GM23338 (cell line): ENCODE data around the gene C2orf78. TPM values are rescaled to one million over a fixed set of nuclear protein-coding genes. Genes with fewer than 3 reads are reported as not detected.

Source experiments
- ATAC-seq: fragments of 200-7000 bp; cut with Tn5 transposase; 3 replicates; pipeline ENCODE4 v1.9.1; 2020
- DNase-seq: peaks from one replicate; pipeline ENCODE4 v3.0.0-alpha.2; 2015; ENCODE audit warnings: low spot score
- H2AFZ ChIP-seq: fragments of 200-600 bp; sonication (generic); 2 replicates; pipeline ENCODE4 v1.8.0; 2016; ENCODE audit warnings: antibody characterized with exemption, mild to moderate bottlenecking, moderate library complexity
- H3F3A ChIP-seq: fragments of 200-600 bp; sonication (generic); replicated peaks from 2 replicates; pipeline ENCODE4 v1.8.0; 2017; ENCODE audit warnings: antibody characterized with exemption, mixed run types, low read depth
- H3K27ac ChIP-seq: fragments of 200-600 bp; sonication (generic); 2 replicates; pipeline ENCODE4 v1.6.1; 2016; ENCODE audit warnings: low read depth
- H3K27me3 ChIP-seq: fragments of 200-600 bp; sonication (generic); 2 replicates; pipeline ENCODE4 v1.8.0; 2016; ENCODE audit warnings: mild to moderate bottlenecking, mixed run types, moderate library complexity; ENCODE audit not compliant: insufficient read depth
- H3K36me3 ChIP-seq: fragments of 200-600 bp; sonication (generic); 2 replicates; pipeline ENCODE4 v1.8.0; 2016; ENCODE audit warnings: mild to moderate bottlenecking; ENCODE audit not compliant: insufficient read depth
- H3K4me1 ChIP-seq: fragments of 200-600 bp; sonication (generic); 2 replicates; pipeline ENCODE4 v1.8.0; 2016; ENCODE audit warnings: mild to moderate bottlenecking, moderate library complexity; ENCODE audit not compliant: insufficient read depth
- H3K4me2 ChIP-seq: fragments of 200-600 bp; sonication (generic); 2 replicates; pipeline ENCODE4 v1.7.1; 2017; ENCODE audit warnings: mixed run types
- H3K4me3 ChIP-seq: fragments of 200-600 bp; sonication (generic); 2 replicates; pipeline ENCODE4 v1.6.1; 2016; ENCODE audit warnings: mixed run types
- H3K79me2 ChIP-seq: fragments of 200-600 bp; sonication (generic); replicated peaks from 2 replicates; pipeline ENCODE4 v1.8.0; 2017; ENCODE audit warnings: mild to moderate bottlenecking; ENCODE audit not compliant: insufficient read depth
- H3K9me2 ChIP-seq: fragments of 200-600 bp; sonication (generic); 2 replicates; pipeline ENCODE4 v1.8.0; 2017; ENCODE audit not compliant: insufficient read depth
- H4K20me1 ChIP-seq: fragments of 200-600 bp; sonication (generic); replicated peaks from 2 replicates; pipeline ENCODE4 v1.8.0; 2017; ENCODE audit warnings: mild to moderate bottlenecking; ENCODE audit not compliant: insufficient read depth
- H3K27ac Mint-ChIP-seq: 2 replicates; pipeline ENCODE4 v1.8.0; 2020; ENCODE audit warnings: inconsistent platforms, mild to moderate bottlenecking, moderate library complexity, mixed read lengths
- H3K27me3 Mint-ChIP-seq: 3 replicates; pipeline ENCODE4 v1.8.0; 2022; ENCODE audit warnings: low read depth, mild to moderate bottlenecking, moderate library complexity, mixed read lengths, inconsistent platforms; ENCODE audit not compliant: insufficient read depth, poor library complexity
- H3K36me3 Mint-ChIP-seq: 3 replicates; pipeline ENCODE4 v1.8.0; 2021; ENCODE audit warnings: low read depth, mild to moderate bottlenecking, inconsistent platforms, moderate library complexity, mixed read lengths
- H3K4me1 Mint-ChIP-seq: 3 replicates; pipeline ENCODE4 v1.8.0; 2020; ENCODE audit warnings: mild to moderate bottlenecking, inconsistent platforms, mixed read lengths
- H3K4me3 Mint-ChIP-seq: 3 replicates; pipeline ENCODE4 v1.8.0; 2021; ENCODE audit warnings: moderate library complexity, mild to moderate bottlenecking, inconsistent platforms, mixed read lengths
- H3K9me3 Mint-ChIP-seq: 3 replicates; pipeline ENCODE4 v1.8.0; 2020; ENCODE audit warnings: moderate library complexity, mild to moderate bottlenecking, inconsistent platforms, mixed read lengths
- CREB1 ChIP-seq: fragments of 250-450 bp; sonication (Bioruptor Pico); IDR thresholded peaks from 2 replicates; pipeline ENCODE4 v1.5.0; 2020; ENCODE audit warnings: low read depth, mild to moderate bottlenecking, moderate library complexity
- CTCF ChIP-seq, 2 experiments: fragments of 200-600 bp in 1 of 2; sonication (generic) in 1 of 2; conservative IDR thresholded peaks; 2 replicates each; pipeline versions ENCODE4 v1.5.1 to v1.6.1; 2016 to 2017; ENCODE audit warnings: antibody characterized with exemption in 2 of 2, low read depth in 2 of 2, mild to moderate bottlenecking in 2 of 2, moderate library complexity in 1 of 2
- ETS1 ChIP-seq: IDR thresholded peaks from 2 replicates; pipeline ENCODE4 v1.6.1; 2016; ENCODE audit warnings: antibody characterized with exemption
- EZH2 ChIP-seq: fragments of 200-600 bp; sonication (generic); IDR thresholded peaks from one replicate; pipeline ENCODE4 v1.8.0; 2017; ENCODE audit warnings: antibody characterized with exemption, mild to moderate bottlenecking, low read depth; ENCODE audit not compliant: unreplicated experiment
- EZH2phosphoT487 ChIP-seq: fragments of 200-600 bp; sonication (generic); IDR thresholded peaks from one replicate; pipeline ENCODE4 v1.8.1; 2018; ENCODE audit warnings: antibody characterized with exemption; ENCODE audit not compliant: unreplicated experiment
- JUNB ChIP-seq: IDR thresholded peaks from one replicate; pipeline ENCODE4 v1.6.1; 2016; ENCODE audit warnings: antibody characterized with exemption; ENCODE audit not compliant: unreplicated experiment
- NANOG ChIP-seq: IDR thresholded peaks from 2 replicates; pipeline ENCODE4 v1.6.1; 2016; ENCODE audit warnings: antibody characterized with exemption, borderline replicate concordance
- POLR2AphosphoS5 ChIP-seq: IDR thresholded peaks from 2 replicates; pipeline ENCODE4 v1.6.1; 2016; ENCODE audit warnings: antibody characterized with exemption, low read depth
- REST ChIP-seq: IDR thresholded peaks from one replicate; pipeline ENCODE4 v1.6.1; 2018; ENCODE audit warnings: antibody characterized with exemption; ENCODE audit not compliant: unreplicated experiment
- STAT1 ChIP-seq: IDR thresholded peaks from one replicate; pipeline ENCODE4 v1.6.1; 2016; ENCODE audit warnings: antibody characterized with exemption; ENCODE audit not compliant: unreplicated experiment
- ZNF114 ChIP-seq: fragments of 250-450 bp; sonication (Bioruptor Pico); IDR thresholded peaks from 2 replicates; pipeline ENCODE4 v1.5.0; 2020; ENCODE audit warnings: mild to moderate bottlenecking, moderate library complexity
- ZNF331 ChIP-seq: fragments of 250-450 bp; sonication (Bioruptor Pico); IDR thresholded peaks from 2 replicates; pipeline ENCODE4 v1.5.0; 2020; ENCODE audit warnings: low read depth, mild to moderate bottlenecking, moderate library complexity
- ZNF462 ChIP-seq: fragments of 250-450 bp; sonication (Bioruptor Pico); IDR thresholded peaks from 2 replicates; pipeline ENCODE4 v1.5.0; 2020; ENCODE audit warnings: mild to moderate bottlenecking, moderate library complexity
- polyA plus RNA-seq: library from polyadenylated mRNA; unstranded; fragments of >200 nt; fragmentation: Nextera tagmentation; extraction: Ambion mirVana; gene quantifications from 2 replicates; pipeline ENCODE4 v1.2.1, GENCODE V29; 2016
- total RNA-seq: library from RNA; depleted of rRNA; stranded (reverse); fragments of >200 nt; shearing (Covaris generic); gene quantifications from 2 replicates; pipeline ENCODE4 v1.2.3, GENCODE V29; 2014

C2orf78 gene
- total and polyA plus RNA-seq, 2 experiments from 2014 or later, result 0.14 to 0.18 TPM

GRCh38 chr2:73818296-73818695 is 34.3 kb downstream of the C2orf78 start:
- Histone ChIP-seq H3K79me2 (no peaks in the 10 kb centered on the region), H3K4me2 (no peak overlapping the region), H3K4me3 (no peak overlapping the region), H3K27ac (no peak overlapping the region), H3F3A (no peaks in the 10 kb centered on the region), H3K36me3 (no peaks in the 10 kb centered on the region), H3K4me1 (peaks cover 6% of the 10 kb centered on the region; the same call in 1 of the 2 replicates), H4K20me1 (no peaks in the 10 kb centered on the region), H3K9me2 (no peaks in the 10 kb centered on the region), H3K27me3 (peaks cover 11% of the 10 kb centered on the region; the same call in 1 of the 2 replicates), H2AFZ (peak overlapping the region; percentile 85)
- ATAC-seq (no peak), DNase-seq (no peak)
- Mint-ChIP-seq H3K36me3 (no peaks in the 10 kb centered on the region), H3K27ac (no peak overlapping the region), H3K4me3 (no peak overlapping the region), H3K4me1 (peaks cover 3% of the 10 kb centered on the region), H3K9me3 (no peaks in the 10 kb centered on the region), H3K27me3 (peaks cover 7% of the 10 kb centered on the region)
- TF ChIP-seq ZNF462, result no peak
- no peak for TF ChIP-seq NANOG
- TF ChIP-seq STAT1, result no peak
- no peak for TF ChIP-seq POLR2AphosphoS5
- no peak for TF ChIP-seq ZNF114 (CRISPR knock-in tag)
- TF ChIP-seq EZH2phosphoT487, result no peak
- no peak for TF ChIP-seq ZNF331 (CRISPR knock-in tag)
- no peak for TF ChIP-seq JUNB
- TF ChIP-seq REST, result no peak
- no peak for TF ChIP-seq ETS1
- TF ChIP-seq CTCF (conservative IDR thresholded peaks at IDR 0.05; ENCODE audit: low read depth in 2 of 2), result no peak
- no peak for TF ChIP-seq CREB1 (CRISPR knock-in tag)
- TF ChIP-seq EZH2, result no peak
